Cardiac muscle cell (in vitro differentiated cells and primary cell): ENCODE measurements around the gene CELF1. TPM values are rescaled to one million over a fixed set of nuclear protein-coding genes. Genes with fewer than 3 reads are reported as not detected.

Source experiments
- DNase-seq, 2 donors: peaks; one replicate each; pipeline versions ENCODE4 v3.0.0 to v3.0.0-alpha.2; 2010 to 2017; ENCODE audit warnings: low read depth in 1 of 2, low spot score in 1 of 2
- H3K27ac ChIP-seq: fragments of 200-600 bp; sonication (generic); 2 replicates; pipeline ENCODE4 v1.5.1; 2016
- H3K27me3 ChIP-seq: fragments of 200-600 bp; sonication (generic); 2 replicates; pipeline ENCODE4 v1.6.0; 2016; ENCODE audit warnings: control low read depth
- H3K36me3 ChIP-seq: fragments of 200-600 bp; sonication (generic); 2 replicates; pipeline ENCODE4 v1.5.1; 2016; ENCODE audit warnings: control low read depth
- H3K4me1 ChIP-seq: fragments of 200-600 bp; sonication (generic); 2 replicates; pipeline ENCODE4 v1.8.1; 2017; ENCODE audit warnings: low read depth, mild to moderate bottlenecking, mixed run types
- H3K4me3 ChIP-seq: fragments of 200-600 bp; sonication (generic); 2 replicates; pipeline ENCODE4 v1.5.1; 2016; ENCODE audit warnings: mild to moderate bottlenecking
- H3K9me3 ChIP-seq: fragments of 200-600 bp; sonication (generic); 2 replicates; pipeline ENCODE4 v1.5.1; 2017; ENCODE audit warnings: low read depth, mild to moderate bottlenecking, control low read depth
- CTCF ChIP-seq: IDR thresholded peaks from 2 replicates; pipeline ENCODE4 v1.5.1; 2012; ENCODE audit warnings: low read depth, mild to moderate bottlenecking, low read length
- polyA plus RNA-seq: library from polyadenylated mRNA; unstranded; fragments of >200 nt; fragmentation: Nextera tagmentation; extraction: Ambion mirVana; gene quantifications from 2 replicates; pipeline ENCODE4 v1.2.1, GENCODE V29; 2016
- total RNA-seq: library from RNA; depleted of rRNA; stranded (reverse); fragments of >200 nt; gene quantifications from 2 replicates; pipeline ENCODE4 v1.2.3, GENCODE V29; 2016

Gene CELF1
- total and polyA plus RNA-seq, 2 experiments from 2014 or later = 98.9 to 178 TPM

- TF ChIP-seq CTCF = no peak
- H3K9me3 ChIP-seq = no peaks in the 10 kb centered on the region
- peak overlapping the region; percentile 63 for H3K27ac ChIP-seq
These were observed 11.9 kb downstream of the CELF1 start for GRCh38 chr11:47541070-47541469.

DNA sequence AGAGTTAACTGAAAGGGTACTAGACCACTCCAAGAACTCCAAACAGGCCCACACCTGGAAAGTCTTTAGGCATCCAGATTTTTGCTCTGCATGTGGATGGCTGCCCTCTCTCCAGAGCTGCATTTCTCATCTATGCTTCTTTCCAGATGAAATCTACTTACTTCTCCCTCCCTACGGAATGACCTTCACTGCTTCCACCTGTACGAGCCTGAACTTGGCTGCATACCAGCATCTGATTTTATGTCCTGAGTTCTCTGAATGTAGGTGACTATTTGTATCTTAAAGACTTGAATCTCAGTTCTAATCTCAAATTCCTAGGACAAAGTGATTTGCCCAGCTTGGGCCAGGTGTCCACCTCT is 13.3 kb downstream of the CELF1 start:
- H3K4me3 ChIP-seq = no peak overlapping the region
- H3K9me3 ChIP-seq = no peaks in the 10 kb centered on the region
- H3K27ac ChIP-seq = peak overlapping the region; percentile 63
- no peaks in the 10 kb centered on the region for H3K27me3 ChIP-seq
- no peak for TF ChIP-seq CTCF
- H3K36me3 ChIP-seq = no peaks in the 10 kb centered on the region
- no peak for DNase-seq
- peaks cover 10% of the 10 kb centered on the region for H3K4me1 ChIP-seq

More at GRCh38 chr11:47541070-47541469, 11.9 kb downstream of the CELF1 start:
- H3K4me3 ChIP-seq = no peak overlapping the region
- no peaks in the 10 kb centered on the region for H3K36me3 ChIP-seq
- H3K4me1 ChIP-seq = peaks cover 10% of the 10 kb centered on the region
- H3K27me3 ChIP-seq = no peaks in the 10 kb centered on the region
- no peak for DNase-seq

- H3K9me3 ChIP-seq = no peaks in the 10 kb centered on the region
- H3K36me3 ChIP-seq = no peaks in the 10 kb centered on the region
- no peak overlapping the region for H3K4me3 ChIP-seq
- DNase-seq = no peak
- no peak overlapping the region for H3K27ac ChIP-seq
- H3K4me1 ChIP-seq = peaks cover 10% of the 10 kb centered on the region
- no peaks in the 10 kb centered on the region for H3K27me3 ChIP-seq
- no peak for TF ChIP-seq CTCF
These were observed 14.0 kb downstream of the CELF1 start for GRCh38 chr11:47538741-47539565.

DNA sequence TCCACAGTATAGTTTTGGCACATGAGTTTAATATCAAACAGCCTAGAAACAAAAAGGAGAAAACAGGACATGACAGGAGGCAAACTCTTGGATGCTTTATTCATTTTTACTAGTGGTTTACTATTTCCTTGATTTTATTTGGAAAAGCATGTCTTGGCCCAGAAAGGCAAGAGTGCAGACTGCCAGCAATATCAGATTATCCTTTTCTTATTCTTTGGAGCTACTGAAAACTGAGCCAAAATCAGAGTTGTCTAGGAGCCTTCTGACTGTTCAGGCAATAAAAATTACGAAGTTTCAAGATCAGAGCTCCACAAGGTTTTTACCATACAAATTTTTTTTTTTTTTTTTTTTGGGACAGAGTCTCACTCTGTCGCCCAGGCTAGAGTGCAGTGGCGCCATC is 16.0 kb downstream of the CELF1 start:
- no peak for TF ChIP-seq CTCF
- H3K27me3 ChIP-seq = no peaks in the 10 kb centered on the region
- H3K9me3 ChIP-seq = no peaks in the 10 kb centered on the region
- peak overlapping the region; percentile 2 for H3K27ac ChIP-seq
- no peak overlapping the region for H3K4me3 ChIP-seq
- H3K36me3 ChIP-seq = no peaks in the 10 kb centered on the region
- no peak for DNase-seq
- peaks cover 21% of the 10 kb centered on the region for H3K4me1 ChIP-seq

- no peaks in the 10 kb centered on the region for H3K36me3 ChIP-seq
- TF ChIP-seq CTCF = no peak
- H3K27ac ChIP-seq = peak overlapping the region; percentile 55
These were observed 18.2 kb downstream of the CELF1 start for GRCh38 chr11:47534704-47535251.

More at GRCh38 chr11:47534704-47535251, 18.2 kb downstream of the CELF1 start:
- no peak for DNase-seq
- Histone ChIP-seq H3K9me3 (no peaks in the 10 kb centered on the region), H3K27me3 (no peaks in the 10 kb centered on the region), H3K4me1 (peaks cover 23% of the 10 kb centered on the region), H3K4me3 (no peak overlapping the region)
